Measurements from ENCODE around the gene MID1.

- TF ChIP-seq, protein P1, sequence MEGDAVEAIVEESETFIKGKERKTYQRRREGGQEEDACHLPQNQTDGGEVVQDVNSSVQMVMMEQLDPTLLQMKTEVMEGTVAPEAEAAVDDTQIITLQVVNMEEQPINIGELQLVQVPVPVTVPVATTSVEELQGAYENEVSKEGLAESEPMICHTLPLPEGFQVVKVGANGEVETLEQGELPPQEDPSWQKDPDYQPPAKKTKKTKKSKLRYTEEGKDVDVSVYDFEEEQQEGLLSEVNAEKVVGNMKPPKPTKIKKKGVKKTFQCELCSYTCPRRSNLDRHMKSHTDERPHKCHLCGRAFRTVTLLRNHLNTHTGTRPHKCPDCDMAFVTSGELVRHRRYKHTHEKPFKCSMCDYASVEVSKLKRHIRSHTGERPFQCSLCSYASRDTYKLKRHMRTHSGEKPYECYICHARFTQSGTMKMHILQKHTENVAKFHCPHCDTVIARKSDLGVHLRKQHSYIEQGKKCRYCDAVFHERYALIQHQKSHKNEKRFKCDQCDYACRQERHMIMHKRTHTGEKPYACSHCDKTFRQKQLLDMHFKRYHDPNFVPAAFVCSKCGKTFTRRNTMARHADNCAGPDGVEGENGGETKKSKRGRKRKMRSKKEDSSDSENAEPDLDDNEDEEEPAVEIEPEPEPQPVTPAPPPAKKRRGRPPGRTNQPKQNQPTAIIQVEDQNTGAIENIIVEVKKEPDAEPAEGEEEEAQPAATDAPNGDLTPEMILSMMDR (IDR thresholded peaks at IDR 0.05; ENCODE audit: insufficient read depth, low read depth, low read length), result no peak
- TF ChIP-seq EZH2 (IDR thresholded peaks at IDR 0.05; ENCODE audit: insufficient read depth, low read length), result no peak
Observed at GRCh38 chrX:10397349-10397748, 223.0 kb downstream of the MID1 start.

Data from astrocyte (in vitro differentiated cells and primary cell).